Natural killer cell (primary cell): ENCODE measurements around the gene BRME1. TPM values are rescaled to one million over a fixed set of nuclear protein-coding genes. Genes with fewer than 3 reads are reported as not detected.

ENCODE experiments used
- ATAC-seq, 3 donors: fragments of 150-1000 bp in 2 of 3; fragments of 200-7000 bp in 1 of 3; cut with Tn5 transposase; 1 replicate in 1 of 3; 2 replicates in 2 of 3; pipeline ENCODE4 v1.10.0; 2021; ENCODE audit warnings: mild to moderate bottlenecking in 2 of 3, moderate library complexity in 2 of 3
- DNase-seq, 2 donors: peaks; one replicate each; pipeline versions ENCODE4 v3.0.0 to v3.0.0-alpha.2; 2013 to 2021; ENCODE audit warnings: mixed read lengths in 1 of 2
- H3K27ac ChIP-seq: one replicate; pipeline ENCODE4 v1.5.1; 2013; ENCODE audit warnings: mild to moderate bottlenecking, low read length
- H3K27me3 ChIP-seq: one replicate; pipeline ENCODE4 v1.6.1; 2013; ENCODE audit warnings: low read length; ENCODE audit not compliant: control insufficient read depth, insufficient read depth
- H3K36me3 ChIP-seq: one replicate; pipeline ENCODE4 v1.6.1; 2013; ENCODE audit warnings: low read length; ENCODE audit not compliant: control insufficient read depth, insufficient read depth
- H3K4me1 ChIP-seq: one replicate; pipeline ENCODE4 v1.6.1; 2013; ENCODE audit warnings: low read length; ENCODE audit not compliant: control insufficient read depth, insufficient read depth
- H3K4me3 ChIP-seq: one replicate; pipeline ENCODE4 v1.5.1; 2013; ENCODE audit warnings: low read length
- H3K9me3 ChIP-seq: one replicate; pipeline ENCODE4 v1.6.1; 2013; ENCODE audit warnings: low read length; ENCODE audit not compliant: control insufficient read depth, insufficient read depth
- H3K27ac Mint-ChIP-seq, 2 donors: one replicate each; pipeline ENCODE4 v1.8.0; 2022; ENCODE audit warnings: mild to moderate bottlenecking in 2 of 2, mixed read lengths in 2 of 2, moderate library complexity in 1 of 2
- H3K27me3 Mint-ChIP-seq, 2 donors: one replicate each; pipeline ENCODE4 v1.8.0; 2022; ENCODE audit warnings: low read depth in 2 of 2, mixed read lengths in 2 of 2
- H3K36me3 Mint-ChIP-seq: one replicate; pipeline ENCODE4 v1.8.0; 2022; ENCODE audit warnings: mixed read lengths
- H3K4me1 Mint-ChIP-seq, 2 donors: one replicate each; pipeline ENCODE4 v1.8.0; 2022; ENCODE audit warnings: mixed read lengths in 2 of 2
- H3K4me3 Mint-ChIP-seq: one replicate; pipeline ENCODE4 v1.8.0; 2022; ENCODE audit warnings: mild to moderate bottlenecking, moderate library complexity, mixed read lengths
- H3K9me3 Mint-ChIP-seq, 2 donors: one replicate each; pipeline ENCODE4 v1.8.0; 2022; ENCODE audit warnings: mixed read lengths in 2 of 2
- WGBS: methylation state at CpG from one replicate; pipeline ENCODE4 v1.1.7; 2013; ENCODE audit warnings: missing lambda C conversion rate; ENCODE audit not compliant: insufficient coverage; 5-methylcytosine and 5-hydroxymethylcytosine counted together
- intact Hi-C: fragments of 100-400 bp; cut with micrococcal nuclease; formaldehyde crosslinking; loops from one replicate; pipeline ENCODE4 v1.14.2; 2022
- total RNA-seq, 4 donors: library from RNA; stranded (reverse); fragments of 120-200 nt in 1 of 4; gene quantifications; one replicate each; pipeline versions ENCODE4 v1.2.3 to v1.2.4, GENCODE V29; 2013 to 2022
- TF ChIP-seq, protein P1 (sequence below): fragments of 200-600 bp; IDR thresholded peaks from one replicate; pipeline ENCODE4 v1.8.0; 2022; ENCODE audit warnings: antibody characterized with exemption

BRME1 gene
- total RNA-seq, 3 donors from 2014 or later (not counting 1 experiment from before 2014, with no cell fraction given): 3.8 to 7.7 (median 4.0) TPM

DNA sequence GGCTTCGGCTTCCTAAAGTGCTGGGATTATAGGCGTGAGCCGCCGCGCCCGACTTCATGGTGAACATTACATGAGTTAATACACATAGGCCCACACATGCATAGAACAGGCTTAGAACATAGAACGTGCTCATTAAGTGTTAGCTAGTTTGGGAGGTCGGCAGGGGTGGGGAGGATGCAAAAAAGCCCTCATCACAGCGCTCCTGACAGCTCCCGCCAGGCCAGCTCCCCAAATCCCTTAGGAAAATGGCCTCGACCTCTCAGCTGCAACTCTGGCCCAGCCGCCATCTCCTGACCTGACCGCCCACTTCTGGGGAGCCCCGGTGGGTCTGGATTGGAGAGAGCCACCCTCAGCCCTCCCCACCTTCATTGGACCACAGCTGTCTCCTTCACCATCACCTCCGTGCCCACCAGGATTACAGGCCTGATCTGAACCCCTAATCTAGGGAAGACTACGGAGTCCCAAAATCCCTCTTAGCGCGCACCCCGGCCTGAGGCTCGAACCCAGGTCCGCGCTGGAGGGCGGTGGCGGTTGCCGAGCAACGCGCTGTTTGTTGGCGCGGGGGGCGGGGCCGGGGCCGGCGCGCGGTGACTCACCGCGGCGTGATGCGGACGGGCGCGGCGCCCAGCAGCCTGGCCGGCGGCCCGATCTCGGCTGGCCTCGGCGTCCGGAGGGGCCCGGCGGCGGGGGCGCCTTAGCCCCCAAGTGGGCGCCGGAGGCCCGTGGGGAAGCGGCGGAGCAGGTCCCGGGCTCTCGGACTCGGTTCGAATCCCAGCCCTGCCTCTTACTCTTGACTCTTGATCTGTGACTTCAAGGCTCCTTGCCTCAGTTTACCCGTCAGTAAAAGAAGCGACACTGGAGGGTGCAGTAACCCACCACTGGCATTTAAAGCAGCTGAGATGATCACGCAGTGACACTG lies 55.7 kb downstream of the BRME1 start:
- H3K27ac Mint-ChIP-seq: peak overlapping the region; percentile 80 to 100
- intact Hi-C loops: loop anchor here (5.0 kb wide), 1 partner anchor 693 kb away; no protein-coding TSS in a partner anchor
- ATAC-seq (peak; percentile 9 to 30 (median 16)), DNase-seq (peak; percentile 82 to 85)
- peak overlapping the region; percentile 80 for H3K4me3 Mint-ChIP-seq
- H3K4me3 ChIP-seq: peak overlapping the region; percentile 15
- peaks cover 51% of the 10 kb centered on the region for H3K4me1 ChIP-seq
- peak overlapping the region; percentile 80 for H3K27ac ChIP-seq
- H3K4me1 Mint-ChIP-seq: peaks cover 23 to 43% of the 10 kb centered on the region in 2 donors
- no peaks in the 10 kb centered on the region for H3K9me3 Mint-ChIP-seq
- no peaks in the 10 kb centered on the region for H3K27me3 Mint-ChIP-seq
- WGBS: 23% methylated on average over 66 of the region's 66 CpGs
- no peaks in the 10 kb centered on the region for H3K36me3 ChIP-seq
- TF ChIP-seq, protein P1, sequence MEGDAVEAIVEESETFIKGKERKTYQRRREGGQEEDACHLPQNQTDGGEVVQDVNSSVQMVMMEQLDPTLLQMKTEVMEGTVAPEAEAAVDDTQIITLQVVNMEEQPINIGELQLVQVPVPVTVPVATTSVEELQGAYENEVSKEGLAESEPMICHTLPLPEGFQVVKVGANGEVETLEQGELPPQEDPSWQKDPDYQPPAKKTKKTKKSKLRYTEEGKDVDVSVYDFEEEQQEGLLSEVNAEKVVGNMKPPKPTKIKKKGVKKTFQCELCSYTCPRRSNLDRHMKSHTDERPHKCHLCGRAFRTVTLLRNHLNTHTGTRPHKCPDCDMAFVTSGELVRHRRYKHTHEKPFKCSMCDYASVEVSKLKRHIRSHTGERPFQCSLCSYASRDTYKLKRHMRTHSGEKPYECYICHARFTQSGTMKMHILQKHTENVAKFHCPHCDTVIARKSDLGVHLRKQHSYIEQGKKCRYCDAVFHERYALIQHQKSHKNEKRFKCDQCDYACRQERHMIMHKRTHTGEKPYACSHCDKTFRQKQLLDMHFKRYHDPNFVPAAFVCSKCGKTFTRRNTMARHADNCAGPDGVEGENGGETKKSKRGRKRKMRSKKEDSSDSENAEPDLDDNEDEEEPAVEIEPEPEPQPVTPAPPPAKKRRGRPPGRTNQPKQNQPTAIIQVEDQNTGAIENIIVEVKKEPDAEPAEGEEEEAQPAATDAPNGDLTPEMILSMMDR: no peak
- H3K36me3 Mint-ChIP-seq: no peaks in the 10 kb centered on the region
- no peaks in the 10 kb centered on the region for H3K27me3 ChIP-seq
- no peaks in the 10 kb centered on the region for H3K9me3 ChIP-seq

DNA sequence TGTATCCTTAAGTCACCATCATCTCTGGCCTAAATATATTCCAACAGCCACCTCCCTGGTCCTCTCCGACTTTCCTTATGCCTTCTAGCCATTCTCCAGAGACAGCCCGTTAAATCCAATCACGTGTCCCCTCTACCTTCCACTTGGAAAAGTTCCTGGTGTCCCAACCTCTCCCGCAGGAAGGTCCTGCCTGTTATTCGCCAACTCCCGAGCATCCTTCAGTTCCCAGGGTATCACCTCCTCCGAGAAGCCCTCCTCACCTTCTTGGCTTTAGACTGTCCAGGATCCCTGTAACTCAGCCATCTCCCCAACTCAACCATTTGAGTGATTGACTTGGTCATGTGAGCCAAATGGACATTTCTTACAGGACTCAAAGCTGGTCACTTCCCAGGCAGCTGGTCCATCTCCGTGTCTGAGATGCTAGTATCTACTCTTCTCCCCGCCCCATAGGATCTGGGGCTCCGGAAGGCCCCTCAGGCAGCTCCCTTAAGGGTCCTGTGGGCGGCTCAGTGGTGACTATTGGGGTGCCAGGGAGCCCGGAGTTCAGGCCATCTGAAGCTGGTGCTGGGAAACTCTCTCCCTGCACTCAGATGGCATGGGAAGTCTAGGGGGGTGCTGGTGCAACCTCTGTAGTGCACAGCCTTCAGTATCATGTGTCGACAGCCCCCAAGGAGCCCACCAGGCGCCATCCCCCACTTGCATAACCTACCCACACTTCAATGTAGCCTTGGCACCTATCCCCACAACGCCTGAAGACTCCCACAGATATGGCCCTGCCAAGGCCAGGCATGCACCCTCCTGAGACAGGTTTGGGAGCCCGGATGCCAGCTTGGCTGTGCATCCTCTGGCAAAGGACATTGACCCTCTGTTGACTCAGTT lies 56.9 kb downstream of the BRME1 start:
- Histone ChIP-seq H3K4me3 (no peak overlapping the region), H3K4me1 (peaks cover 62% of the 10 kb centered on the region), H3K27me3 (no peaks in the 10 kb centered on the region), H3K9me3 (no peaks in the 10 kb centered on the region), H3K36me3 (no peaks in the 10 kb centered on the region), H3K27ac (peak overlapping the region; percentile 23)
- no peaks in the 10 kb centered on the region for H3K36me3 Mint-ChIP-seq
- peak overlapping the region; percentile 99 to 100 for H3K27ac Mint-ChIP-seq
- peak overlapping the region; percentile 77 for H3K4me3 Mint-ChIP-seq
- H3K4me1 Mint-ChIP-seq: peaks cover 32 to 51% of the 10 kb centered on the region in 2 donors
- DNase-seq: peak in 1 of 2 donors; percentile 36
- 93% methylated on average over 16 of the region's 16 CpGs for WGBS
- ATAC-seq: no peak
- TF ChIP-seq, protein P1: no peak
- H3K27me3 Mint-ChIP-seq: no peaks in the 10 kb centered on the region
- H3K9me3 Mint-ChIP-seq: no peaks in the 10 kb centered on the region
- intact Hi-C loops: loop anchor here (5.0 kb wide), 1 partner anchor 692 kb away; no protein-coding TSS in a partner anchor

DNA sequence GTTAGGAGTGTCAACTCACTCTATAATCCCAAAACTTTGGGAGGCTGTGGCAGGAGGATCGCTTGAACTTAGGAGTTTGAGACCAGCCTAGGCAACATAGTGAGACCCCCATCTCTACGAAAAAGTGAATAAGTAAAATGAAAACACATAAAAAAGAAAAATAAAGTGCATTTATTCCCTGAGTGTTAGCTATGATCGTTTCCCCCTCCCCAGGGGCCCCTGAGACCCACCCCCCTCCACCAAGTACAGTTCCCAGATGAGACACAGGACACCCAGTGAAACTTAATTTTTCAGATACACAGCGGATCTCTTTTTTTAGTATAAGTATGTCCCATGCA lies 57.6 kb downstream of the BRME1 start:
- H3K27me3 Mint-ChIP-seq: no peaks in the 10 kb centered on the region
- Histone ChIP-seq H3K9me3 (no peaks in the 10 kb centered on the region), H3K36me3 (no peaks in the 10 kb centered on the region), H3K27ac (peak overlapping the region; percentile 87), H3K4me3 (no peak overlapping the region), H3K27me3 (no peaks in the 10 kb centered on the region), H3K4me1 (peaks cover 69% of the 10 kb centered on the region)
- H3K27ac Mint-ChIP-seq: peak overlapping the region; percentile 99 to 100
- TF ChIP-seq, protein P1: no peak
- peaks cover 32 to 51% of the 10 kb centered on the region in 2 donors for H3K4me1 Mint-ChIP-seq
- DNase-seq (no peak), ATAC-seq (no peak)
- no peaks in the 10 kb centered on the region for H3K9me3 Mint-ChIP-seq
- WGBS: 58% methylated on average over 2 of the region's 4 CpGs
- H3K36me3 Mint-ChIP-seq: no peaks in the 10 kb centered on the region
- intact Hi-C loops: loop anchor here (5.0 kb wide), 1 partner anchor 691 kb away; no protein-coding TSS in a partner anchor
- peak overlapping the region; percentile 28 for H3K4me3 Mint-ChIP-seq
